Measurements from ENCODE around the gene PDLIM1.

Gene PDLIM1

GRCh38 chr10:95314192-95314918, 23.6 kb upstream of the PDLIM1 start:
- no peak for DNase-seq

- peak in 1 of 2 experiments; percentile 2 for DNase-seq
Observed at GRCh38 chr10:95312986-95313495, 22.2 kb upstream of the PDLIM1 start.

- DNase-seq = no peak
Observed at GRCh38 chr10:95312257-95312656, 21.5 kb upstream of the PDLIM1 start.

GRCh38 chr10:95309958-95310357, 19.2 kb upstream of the PDLIM1 start:
- no peak for DNase-seq

GRCh38 chr10:95308389-95309302, 17.8 kb upstream of the PDLIM1 start:
- DNase-seq = no peak

- DNase-seq = no peak
Observed at GRCh38 chr10:95306851-95307250, 16.0 kb upstream of the PDLIM1 start.

- DNase-seq = no peak
Observed at GRCh38 chr10:95306318-95306650, 15.5 kb upstream of the PDLIM1 start.

- no peak for DNase-seq
Observed at GRCh38 chr10:95305606-95306317, 15.0 kb upstream of the PDLIM1 start.

GRCh38 chr10:95304976-95305375, 14.2 kb upstream of the PDLIM1 start:
- DNase-seq = no peak

- no peak for DNase-seq
Observed at GRCh38 chr10:95304463-95304862, 13.7 kb upstream of the PDLIM1 start.

- no peak for DNase-seq
Observed at GRCh38 chr10:95303950-95304349, 13.1 kb upstream of the PDLIM1 start.

- DNase-seq = no peak
Observed at GRCh38 chr10:95303535-95303934, 12.7 kb upstream of the PDLIM1 start.

GRCh38 chr10:95300022-95300539, 9.3 kb upstream of the PDLIM1 start:
- no peak for DNase-seq

- no peak for DNase-seq
Observed at GRCh38 chr10:95297402-95297801, 6.6 kb upstream of the PDLIM1 start.

GRCh38 chr10:95296764-95297163, 6.0 kb upstream of the PDLIM1 start:
- no peak for DNase-seq

GRCh38 chr10:95295031-95295755, 4.4 kb upstream of the PDLIM1 start:
- DNase-seq = peak; percentile 44 to 77

- no peak for DNase-seq
Observed at GRCh38 chr10:95293631-95294030, 2.8 kb upstream of the PDLIM1 start.

GRCh38 chr10:95291365-95292039, 699 bp upstream of the PDLIM1 start:
- DNase-seq = no peak

GRCh38 chr10:95289921-95290421, 832 bp downstream of the PDLIM1 start:
- DNase-seq = no peak

- peak in 1 of 2 experiments; percentile 1 for DNase-seq
Observed at GRCh38 chr10:95289003-95289920, 1.5 kb downstream of the PDLIM1 start.
